DMS79 (cell line): ENCODE measurements around the gene SGIP1.
"Not testable (repeated sequence)": the region's sequence is repeated elsewhere in the genome, so short reads cannot be mapped to it uniquely, and the experiment has no call there.

Experiments
- DNase-seq: peaks from one replicate; lab custom pipeline; 2025; lab: John Stamatoyannopoulos, UW

SGIP1 gene

GRCh38 chr1:66731170-66731865 is 197.4 kb downstream of the SGIP1 start:
- DNase-seq, result no peak

GRCh38 chr1:66732407-66733166 is 198.6 kb downstream of the SGIP1 start:
- DNase-seq, result no peak

GRCh38 chr1:66733348-66734017 is 199.5 kb downstream of the SGIP1 start:
- DNase-seq, result no peak

- DNase-seq, result not testable (repeated sequence)
Measured at GRCh38 chr1:66734531-66734930, 200.6 kb downstream of the SGIP1 start.

GRCh38 chr1:66737836-66738235 is 203.9 kb downstream of the SGIP1 start:
- no peak for DNase-seq

- no peak for DNase-seq
Measured at GRCh38 chr1:66739401-66740157, 205.6 kb downstream of the SGIP1 start.

- no peak for DNase-seq
Measured at GRCh38 chr1:66745451-66745850, 211.5 kb downstream of the SGIP1 start.

GRCh38 chr1:66747501-66747900 is 213.5 kb downstream of the SGIP1 start:
- DNase-seq, result no peak

GRCh38 chr1:66750577-66750976 is 216.6 kb downstream of the SGIP1 start:
- no peak for DNase-seq

- no peak for DNase-seq
Measured at GRCh38 chr1:66751160-66751559, 217.2 kb downstream of the SGIP1 start.

GRCh38 chr1:66752000-66752592 is 218.1 kb downstream of the SGIP1 start, which contains the start of gene DYNLT5:
DYNLT5 (plus strand) TSS chr1:66752459; CDS start chr1:66754659, 2,200 bp downstream.
- DNase-seq, result no peak

- DNase-seq, result no peak
Measured at GRCh38 chr1:66752671-66753371, 218.9 kb downstream of the SGIP1 start.

GRCh38 chr1:66757722-66758240 is 223.8 kb downstream of the SGIP1 start:
- DNase-seq, result no peak

- no peak for DNase-seq
Measured at GRCh38 chr1:66758241-66758755, 224.3 kb downstream of the SGIP1 start.

- no peak for DNase-seq
Measured at GRCh38 chr1:66760506-66760905, 226.6 kb downstream of the SGIP1 start.

GRCh38 chr1:66761221-66761620 is 227.3 kb downstream of the SGIP1 start:
- DNase-seq, result no peak

GRCh38 chr1:66764994-66765578 is 231.1 kb downstream of the SGIP1 start:
- no peak for DNase-seq

GRCh38 chr1:66767626-66768025 is 233.7 kb downstream of the SGIP1 start:
- no peak for DNase-seq

- DNase-seq, result no peak
Measured at GRCh38 chr1:66768965-66769364, 235.0 kb downstream of the SGIP1 start.
